GM21423 (cell line): Measurements from ENCODE around the gene FBRS.
A peak's percentile ranks its signal among the peaks of the same experiment; 100 is the strongest.
"Not testable (repeated sequence)": the region's sequence is repeated elsewhere in the genome, so short reads cannot be mapped to it uniquely, and the experiment has no call there.

ENCODE experiments used
- ATAC-seq: cut with Tn5 transposase; IDR thresholded peaks from one replicate; pipeline ENCODE4 v1.9.1; 2021; ENCODE audit warnings: mild to moderate bottlenecking, moderate library complexity; ENCODE audit not compliant: unreplicated experiment

Gene FBRS

DNA sequence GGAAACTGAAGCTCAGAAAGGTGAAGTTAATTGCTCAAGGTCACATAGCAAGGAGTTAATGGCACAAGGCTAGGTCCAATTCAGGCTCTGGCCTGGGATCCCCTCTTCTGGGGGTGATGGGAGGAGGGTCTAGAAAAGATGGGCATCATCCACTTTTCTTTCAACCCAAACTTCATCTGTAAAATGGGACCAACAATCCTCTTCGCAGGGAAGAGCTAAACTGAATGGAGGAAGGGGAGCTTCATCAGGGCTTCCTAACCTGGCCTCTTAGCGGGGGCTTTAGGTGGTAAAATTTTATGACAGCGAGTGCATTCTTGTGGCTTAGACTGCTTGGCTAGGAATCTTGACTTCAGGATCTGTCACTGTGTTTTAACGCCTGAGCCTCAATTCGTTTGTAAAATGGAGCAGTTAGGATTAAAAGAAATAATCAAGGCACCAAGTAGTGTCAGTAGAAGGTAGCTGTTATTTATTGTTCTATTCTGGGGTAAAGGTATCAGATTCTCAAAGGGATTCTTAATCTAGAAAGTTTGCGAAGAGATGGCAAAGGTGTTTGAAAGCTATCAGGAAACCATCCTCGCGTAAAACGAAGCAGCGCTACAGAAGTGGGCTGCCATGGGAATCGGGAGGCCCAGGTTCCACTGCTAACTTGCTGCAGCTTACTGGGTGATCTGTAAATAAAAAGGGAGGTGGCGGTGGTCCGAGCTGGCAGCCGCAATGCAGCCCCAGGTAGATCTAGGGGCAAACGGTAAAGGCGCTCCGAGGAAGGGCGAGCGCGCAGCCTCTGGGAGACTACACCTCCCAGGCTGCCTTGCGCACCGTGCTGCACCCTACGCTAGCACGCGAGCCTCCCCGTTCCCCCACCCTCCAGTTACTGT, 39.3 kb downstream of the FBRS start:
- ATAC-seq = peak; percentile 87

DNA sequence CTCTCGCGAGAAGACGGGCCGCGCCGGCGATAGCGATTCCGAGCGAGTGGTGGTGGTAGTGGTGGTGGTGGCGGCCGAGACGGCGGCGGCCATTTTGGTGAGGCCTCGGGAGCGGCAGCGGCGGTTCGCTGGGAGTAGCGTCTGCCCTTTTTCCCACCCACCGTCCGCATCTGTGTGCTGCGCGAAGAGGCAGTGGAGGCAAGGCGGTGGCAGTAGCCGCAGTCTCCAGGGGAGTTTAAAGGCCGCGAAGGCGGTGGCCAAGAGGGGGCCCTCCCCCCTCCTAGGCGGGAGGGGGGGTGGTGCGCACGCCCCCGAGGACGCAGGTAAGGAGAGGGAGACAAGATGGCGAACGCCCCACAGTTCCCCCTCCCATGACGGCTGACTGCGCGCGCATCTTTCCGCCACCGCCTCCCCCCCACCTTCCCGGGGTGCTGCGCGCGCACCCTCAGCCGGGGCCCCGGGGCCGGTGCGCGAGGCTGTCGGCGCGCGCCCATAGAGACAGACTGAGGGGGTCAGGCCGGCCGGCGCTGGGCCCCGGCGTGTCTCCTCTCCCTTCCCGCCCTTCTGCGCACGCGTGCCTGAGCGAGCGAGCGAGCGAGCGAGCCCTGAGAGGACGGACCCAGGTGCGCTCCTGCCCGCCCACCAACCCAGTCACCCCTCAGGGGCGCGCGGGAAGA, 40.0 kb downstream of the FBRS start:
- peak; percentile 61 for ATAC-seq

DNA sequence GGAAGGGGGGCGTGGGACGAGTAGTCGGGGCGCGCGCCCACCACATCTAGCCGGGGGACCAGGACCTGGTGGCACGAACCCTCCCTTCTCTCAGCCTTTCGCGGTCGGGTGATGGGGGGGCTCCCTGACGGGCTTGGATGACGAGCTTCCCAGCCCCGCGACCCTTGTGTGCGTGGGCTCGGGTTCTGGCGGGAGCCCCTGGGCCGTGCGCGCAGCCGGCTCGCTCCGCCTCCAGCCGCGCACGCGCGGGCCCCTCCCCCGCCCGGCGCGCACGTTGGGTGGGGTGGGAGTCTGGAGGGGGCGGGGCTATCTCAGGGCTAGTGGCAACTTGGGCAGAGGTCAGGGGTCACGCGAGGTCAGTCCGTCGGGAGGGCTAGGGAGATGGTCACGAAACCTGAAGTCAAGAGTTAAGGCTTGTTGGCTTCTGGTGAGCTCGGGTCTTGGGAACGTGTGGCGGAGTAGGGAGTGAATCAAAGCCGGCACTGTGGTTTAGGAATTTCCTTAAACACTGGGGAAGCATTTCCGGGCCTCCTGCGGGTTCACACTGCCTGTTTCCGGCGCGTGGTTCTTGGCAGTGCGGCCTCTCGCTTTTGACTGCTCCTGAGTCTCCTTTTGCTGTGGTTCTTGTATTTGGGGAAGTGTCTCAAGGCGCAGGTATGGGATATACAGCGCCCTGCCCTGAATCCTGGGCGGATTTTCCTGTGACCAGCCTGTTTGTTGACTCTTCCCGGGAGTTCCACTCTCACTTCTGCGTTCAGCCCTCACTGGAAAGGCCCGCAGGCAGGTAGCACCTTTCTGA, 40.8 kb downstream of the FBRS start, which contains the start of gene SRCAP:
TSS of gene SRCAP (plus strand) at position 356 of the 799 bp plus-strand sequence. CDS start 1,654 bp downstream, outside the sequence.
- peak; percentile 27 for ATAC-seq

DNA sequence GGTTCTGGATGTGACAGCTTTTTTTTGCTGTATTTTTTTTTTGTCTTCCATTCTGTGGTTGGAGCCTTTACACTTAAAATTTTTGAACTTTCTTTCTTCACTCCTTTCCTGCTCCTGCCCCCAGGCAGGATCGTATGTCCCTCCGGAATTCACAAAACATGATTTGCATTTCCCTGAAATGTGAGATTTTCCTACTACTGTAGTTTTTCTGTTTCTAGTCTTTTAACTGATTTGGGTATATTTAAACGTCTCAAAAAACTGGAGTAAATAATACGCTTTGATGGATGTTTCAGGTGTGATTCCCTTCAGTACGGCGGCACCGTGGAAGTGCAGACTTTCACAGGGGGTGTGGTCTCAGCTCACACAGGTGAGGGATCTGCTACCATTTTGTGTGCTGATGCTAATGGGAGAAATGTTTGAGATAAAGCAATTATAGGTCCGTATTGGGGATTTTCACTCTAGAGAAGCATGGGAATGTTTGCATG, 41.4 kb downstream of the FBRS start:
- no peak for ATAC-seq

DNA sequence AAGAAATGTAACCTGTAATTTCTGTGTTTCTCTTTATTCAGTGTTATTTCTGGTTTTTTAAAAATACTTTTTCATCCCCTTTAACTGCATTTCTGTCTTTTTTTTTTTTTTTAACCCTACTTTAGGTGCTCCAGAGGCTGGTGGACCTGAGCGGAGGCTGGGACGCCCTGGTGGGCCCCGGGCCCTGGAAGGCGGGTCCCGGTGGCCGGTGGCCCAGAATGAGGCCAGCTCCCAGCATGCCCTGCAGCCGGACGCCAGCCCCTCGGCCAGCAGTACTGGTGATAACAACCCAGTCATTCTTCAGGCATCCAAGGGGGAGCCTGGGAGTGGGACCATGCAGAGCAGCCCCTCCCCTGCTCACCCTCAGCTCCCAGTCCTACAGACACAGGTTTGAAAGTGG, 42.3 kb downstream of the FBRS start:
- no peak for ATAC-seq

DNA sequence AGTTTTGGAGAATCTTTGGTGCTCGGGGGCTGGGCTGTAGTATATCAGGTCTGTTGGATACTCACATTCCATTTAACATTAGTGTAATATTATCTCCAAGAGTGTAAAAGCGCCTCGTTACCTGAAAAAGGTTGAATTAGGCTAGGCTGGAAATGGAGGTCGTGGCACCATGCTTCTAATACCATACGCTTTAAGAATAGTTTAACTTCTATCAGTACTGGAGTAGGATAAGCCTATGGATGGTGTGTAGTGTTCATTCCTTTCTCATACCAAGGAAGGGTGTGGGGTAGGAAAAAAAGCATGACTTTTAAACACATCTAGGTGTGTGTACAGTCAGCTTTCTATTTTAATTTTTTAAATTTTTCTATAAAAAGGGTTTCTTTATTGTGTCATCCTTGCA, 42.7 kb downstream of the FBRS start:
- ATAC-seq = no peak

DNA sequence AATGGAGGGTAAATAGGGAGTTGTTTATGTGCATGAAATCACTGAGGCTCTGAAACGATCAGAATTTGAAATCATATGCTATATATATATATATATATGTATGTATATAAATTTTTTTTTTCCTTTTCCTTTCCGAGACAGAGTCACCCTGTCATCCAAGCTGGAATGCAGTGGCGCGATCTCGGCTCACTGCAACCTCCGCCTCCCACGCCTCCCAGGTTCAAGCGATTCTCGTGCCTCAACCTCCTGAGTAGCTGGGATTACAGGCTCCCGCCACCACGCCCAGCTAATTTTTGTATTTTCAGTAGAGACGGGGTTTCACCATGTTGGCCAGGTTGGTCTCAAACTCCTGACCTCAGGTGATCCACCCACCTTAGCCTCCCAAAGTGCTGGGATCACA, 44.8 kb downstream of the FBRS start:
- not testable (repeated sequence) for ATAC-seq

DNA sequence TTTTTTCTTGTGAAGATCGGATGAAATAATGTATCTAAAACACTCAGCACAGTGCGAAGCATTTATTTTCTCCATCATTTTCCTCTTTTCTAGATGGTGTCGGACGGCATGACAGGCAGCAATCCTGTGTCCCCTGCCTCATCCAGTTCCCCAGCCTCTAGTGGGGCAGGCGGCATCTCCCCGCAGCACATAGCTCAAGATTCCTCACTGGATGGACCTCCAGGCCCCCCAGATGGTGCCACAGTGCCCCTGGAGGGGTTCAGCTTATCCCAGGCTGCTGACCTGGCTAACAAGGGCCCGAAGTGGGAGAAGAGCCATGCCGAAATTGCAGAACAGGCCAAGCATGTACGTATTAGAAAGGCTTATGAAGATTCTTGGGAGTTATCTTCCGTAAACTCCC, 45.7 kb downstream of the FBRS start:
- ATAC-seq = no peak

DNA sequence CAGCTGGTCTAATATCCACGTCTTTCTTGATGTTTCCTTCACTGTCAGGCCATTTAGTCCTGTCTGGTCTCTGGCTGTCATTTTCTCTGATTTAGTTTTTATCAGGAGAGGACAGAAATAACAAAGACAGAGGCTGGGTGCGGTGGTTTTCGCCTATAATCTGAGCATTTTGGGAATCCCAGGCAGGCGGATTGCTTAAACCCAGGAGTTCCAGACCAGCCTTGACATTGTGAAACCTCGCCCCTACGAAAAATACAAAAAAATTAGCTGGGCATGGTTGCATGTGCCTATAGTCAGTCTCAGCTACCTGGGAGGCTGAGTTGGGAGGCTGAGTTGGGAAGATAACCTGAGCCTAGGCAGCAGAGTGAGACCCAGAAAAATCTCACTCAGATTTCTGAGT, 47.8 kb downstream of the FBRS start:
- ATAC-seq = no peak

DNA sequence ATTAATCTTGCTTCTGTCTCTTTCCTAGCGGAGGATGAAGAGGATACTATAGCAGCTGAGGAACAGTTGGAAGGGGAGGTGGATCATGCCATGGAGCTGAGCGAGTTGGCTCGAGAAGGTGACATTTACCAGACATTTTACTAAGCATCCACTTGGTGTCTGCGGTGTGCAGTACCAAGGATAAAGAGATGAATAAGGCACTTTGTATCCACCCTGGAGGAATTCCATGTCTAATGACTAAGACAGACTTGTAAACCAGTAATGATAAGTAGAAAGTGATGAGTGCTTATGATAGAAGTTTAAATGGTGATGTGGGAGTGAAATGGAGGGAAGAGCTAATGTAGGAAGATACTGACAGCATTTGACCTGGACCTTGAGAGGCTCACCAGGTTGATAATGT, 52.7 kb downstream of the FBRS start:
- no peak for ATAC-seq

DNA sequence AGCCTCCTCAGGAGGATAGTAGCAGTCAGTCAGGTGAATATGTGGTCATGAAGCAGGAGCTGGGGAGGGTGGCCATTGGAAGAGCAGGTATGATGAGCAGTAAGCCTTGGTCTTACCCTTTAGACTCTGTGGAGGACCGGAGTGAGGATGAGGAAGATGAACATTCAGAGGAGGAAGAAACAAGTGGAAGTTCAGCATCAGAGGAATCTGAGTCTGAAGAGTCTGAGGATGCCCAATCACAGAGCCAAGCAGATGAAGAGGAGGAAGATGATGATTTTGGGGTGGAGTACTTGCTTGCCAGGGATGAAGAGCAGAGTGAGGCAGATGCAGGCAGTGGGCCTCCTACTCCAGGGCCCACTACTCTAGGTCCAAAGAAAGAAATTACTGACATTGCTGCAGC, 53.5 kb downstream of the FBRS start:
- no peak for ATAC-seq

DNA sequence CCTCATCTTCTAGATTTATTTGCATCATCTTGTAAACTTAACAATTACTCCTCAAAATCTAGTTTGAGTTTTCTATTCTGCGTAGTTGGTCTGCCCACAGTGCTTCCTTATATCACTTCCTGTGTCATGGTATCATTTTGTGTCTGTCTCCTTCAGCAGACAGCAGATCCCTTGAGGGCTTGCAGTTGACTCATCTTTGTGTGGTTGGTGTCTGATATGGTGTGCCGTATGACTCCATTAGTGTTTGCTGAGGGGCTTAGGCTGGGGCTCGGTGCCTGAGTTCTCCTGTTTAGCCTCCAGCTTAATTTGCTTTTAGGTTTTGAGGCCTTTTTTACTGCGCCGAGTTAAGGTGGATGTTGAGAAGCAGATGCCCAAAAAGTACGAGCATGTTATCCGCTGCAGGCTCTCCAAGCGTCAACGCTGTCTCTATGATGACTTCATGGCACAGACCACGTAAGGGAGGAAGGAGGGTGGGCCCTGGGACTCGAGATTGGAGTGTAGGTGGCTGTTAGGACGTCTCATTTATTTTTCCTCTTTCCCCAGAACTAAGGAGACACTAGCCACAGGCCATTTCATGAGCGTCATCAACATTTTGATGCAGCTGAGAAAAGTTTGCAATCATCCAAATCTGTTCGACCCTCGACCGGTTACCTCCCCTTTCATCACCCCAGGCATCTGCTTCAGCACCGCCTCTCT, 57.7 kb downstream of the FBRS start:
- no peak for ATAC-seq

DNA sequence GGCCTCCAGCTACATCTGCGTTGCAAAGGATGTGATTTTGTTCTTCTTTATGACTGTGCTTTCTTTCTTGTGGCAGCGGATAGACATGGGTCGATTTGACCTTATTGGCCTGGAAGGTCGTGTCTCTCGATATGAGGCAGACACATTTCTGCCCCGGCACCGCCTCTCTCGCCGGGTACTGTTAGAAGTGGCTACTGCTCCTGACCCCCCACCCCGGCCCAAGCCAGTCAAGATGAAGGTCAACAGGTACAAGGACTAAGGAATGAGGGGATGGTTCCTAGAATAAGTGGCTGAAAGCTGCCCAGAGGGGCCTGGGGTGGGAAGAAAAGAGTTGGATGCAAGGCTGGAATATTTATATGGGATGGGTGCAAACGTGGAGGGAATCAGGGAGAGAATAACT, 61.9 kb downstream of the FBRS start:
- ATAC-seq = no peak
